Measurements from ENCODE around the gene RASA4. TPM values are rescaled to one million over a fixed set of nuclear protein-coding genes. Genes with fewer than 3 reads are reported as not detected.
"Not testable (repeated sequence)": the region's sequence is repeated elsewhere in the genome, so short reads cannot be mapped to it uniquely, and the experiment has no call there.

RASA4 gene
- polyA plus RNA-seq, 1 donor, result 30.1 TPM

DNA sequence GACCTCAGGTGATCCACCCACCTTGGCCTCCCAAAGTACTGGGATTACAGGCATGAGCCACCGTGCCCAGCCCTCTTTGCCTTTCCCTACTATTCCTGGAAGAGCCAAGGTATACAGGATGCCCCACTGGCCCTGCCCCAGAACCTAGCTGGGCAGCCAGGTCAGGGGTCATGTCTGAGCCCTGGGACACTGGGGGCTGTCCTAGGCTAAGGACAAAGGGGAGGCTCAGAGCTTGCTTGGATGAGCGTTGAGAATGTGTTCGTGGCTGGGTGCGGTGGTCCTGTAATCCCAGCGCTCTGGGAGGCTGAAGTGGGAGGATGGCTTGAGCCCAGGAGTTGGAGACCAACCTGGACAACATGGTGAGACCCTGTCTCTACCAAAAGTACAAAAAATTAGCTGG lies 38.1 kb downstream of the RASA4 start:
- not testable (repeated sequence) for H3K27ac ChIP-seq (ENCODE audit: low read length); H3K36me3 ChIP-seq (ENCODE audit: control insufficient read depth, insufficient read depth, low read length); H3K9me3 ChIP-seq (ENCODE audit: control insufficient read depth, low read depth, low read length); H3K4me3 ChIP-seq (ENCODE audit: low read length); H3K27me3 ChIP-seq (ENCODE audit: control insufficient read depth, insufficient read depth, low read length); H3K4me1 ChIP-seq (ENCODE audit: control insufficient read depth, insufficient read depth, low read length); DNase-seq
- WGBS (ENCODE audit: insufficient coverage, low lambda C conversion rate), result no CpG with 5 or more reads among the region's 5 CpGs

GRCh38 chr7:102577315-102578240 lies 39.0 kb downstream of the RASA4 start:
- H3K4me3 ChIP-seq (ENCODE audit: low read length); DNase-seq; H3K27me3 ChIP-seq (ENCODE audit: control insufficient read depth, insufficient read depth, low read length); H3K4me1 ChIP-seq (ENCODE audit: control insufficient read depth, insufficient read depth, low read length); H3K27ac ChIP-seq (ENCODE audit: low read length); H3K36me3 ChIP-seq (ENCODE audit: control insufficient read depth, insufficient read depth, low read length); H3K9me3 ChIP-seq (ENCODE audit: control insufficient read depth, low read depth, low read length): not testable (repeated sequence)
- no CpG with 5 or more reads among the region's 7 CpGs for WGBS (ENCODE audit: insufficient coverage, low lambda C conversion rate)

DNA sequence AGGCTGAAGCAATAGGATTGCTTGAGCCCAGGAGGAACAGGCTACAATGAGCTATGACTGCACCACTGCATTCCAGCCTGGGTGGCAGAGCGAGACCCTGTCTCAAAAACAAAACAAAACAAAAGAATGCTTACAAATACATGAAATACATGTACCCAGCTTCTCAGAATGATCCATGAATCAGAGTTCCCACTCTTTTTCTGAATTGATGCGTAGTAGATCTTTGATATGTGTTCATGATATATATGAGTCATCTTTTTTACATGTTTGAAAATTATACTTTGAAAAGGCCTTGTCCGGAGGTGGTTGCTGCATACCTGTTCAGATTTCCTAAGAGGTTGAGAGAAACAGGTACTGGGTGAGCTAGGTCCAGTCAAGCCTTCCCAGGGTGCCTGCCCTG lies 40.2 kb downstream of the RASA4 start:
- H3K4me3 ChIP-seq (ENCODE audit: low read length); H3K27ac ChIP-seq (ENCODE audit: low read length); H3K27me3 ChIP-seq (ENCODE audit: control insufficient read depth, insufficient read depth, low read length); H3K9me3 ChIP-seq (ENCODE audit: control insufficient read depth, low read depth, low read length); DNase-seq; H3K36me3 ChIP-seq (ENCODE audit: control insufficient read depth, insufficient read depth, low read length); H3K4me1 ChIP-seq (ENCODE audit: control insufficient read depth, insufficient read depth, low read length): not testable (repeated sequence)
- WGBS (ENCODE audit: insufficient coverage, low lambda C conversion rate), result no CpG with 5 or more reads among the region's 3 CpGs

GRCh38 chr7:102574607-102575006 lies 41.9 kb downstream of the RASA4 start:
- not testable (repeated sequence) for H3K36me3 ChIP-seq (ENCODE audit: control insufficient read depth, insufficient read depth, low read length); H3K4me1 ChIP-seq (ENCODE audit: control insufficient read depth, insufficient read depth, low read length); DNase-seq; H3K27me3 ChIP-seq (ENCODE audit: control insufficient read depth, insufficient read depth, low read length); H3K27ac ChIP-seq (ENCODE audit: low read length); H3K9me3 ChIP-seq (ENCODE audit: control insufficient read depth, low read depth, low read length); H3K4me3 ChIP-seq (ENCODE audit: low read length)
- no CpG with 5 or more reads among the region's 6 CpGs for WGBS (ENCODE audit: insufficient coverage, low lambda C conversion rate)

DNA sequence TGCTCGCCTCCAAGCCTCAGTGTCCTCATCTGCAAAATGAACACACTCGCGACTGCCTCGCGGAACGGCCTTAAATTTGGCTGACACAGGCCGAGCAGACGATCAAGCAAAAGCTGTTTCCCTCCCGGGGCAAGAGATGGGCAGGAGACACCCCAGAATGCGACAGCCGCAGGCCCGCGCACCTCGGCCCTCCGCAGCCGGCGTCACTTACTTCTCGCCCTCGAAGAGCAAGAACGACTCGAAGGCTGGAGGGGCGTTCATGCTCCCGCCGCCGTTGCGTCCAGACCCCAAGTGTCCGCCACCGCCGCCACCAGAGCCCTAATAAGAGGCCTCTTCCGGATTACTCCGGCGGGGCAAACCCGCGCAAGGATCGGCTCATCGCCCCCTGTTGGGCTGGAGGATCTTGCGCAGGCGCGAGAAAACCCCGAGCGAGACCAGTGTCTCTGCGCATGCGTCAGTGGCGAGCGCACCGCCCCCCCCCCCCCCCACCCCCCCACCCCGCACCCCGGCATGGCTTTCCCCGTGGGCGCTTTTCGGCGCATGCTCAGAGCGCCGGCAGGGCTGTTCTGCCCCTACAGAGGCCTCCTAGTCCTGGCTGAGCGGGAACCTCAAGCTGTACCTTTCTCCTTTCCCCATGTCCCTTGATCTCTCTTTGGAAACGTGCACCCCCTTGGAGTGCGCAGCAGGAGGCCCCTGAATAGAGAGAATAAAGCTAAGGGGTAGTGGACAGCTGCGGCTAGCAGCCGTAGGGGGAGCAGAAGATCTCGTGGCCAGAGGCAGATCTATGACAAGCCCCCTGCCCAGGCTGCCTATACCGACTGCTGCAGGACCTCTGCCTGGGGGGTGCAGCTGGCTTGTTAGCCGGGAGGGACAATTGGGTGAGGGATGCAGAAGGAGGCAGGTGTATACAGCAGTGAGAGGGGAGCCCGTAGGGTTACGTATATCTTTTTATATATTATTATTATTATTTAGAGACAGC lies 44.0 kb downstream of the RASA4 start, which contains the start of gene POLR2J3:
POLR2J3 (minus strand) TSS at position 323 of the 979 bp plus-strand sequence; CDS start at position 261, 62 bp downstream.
- not testable (repeated sequence) for H3K36me3 ChIP-seq (ENCODE audit: control insufficient read depth, insufficient read depth, low read length); H3K9me3 ChIP-seq (ENCODE audit: control insufficient read depth, low read depth, low read length); H3K27ac ChIP-seq (ENCODE audit: low read length); H3K4me1 ChIP-seq (ENCODE audit: control insufficient read depth, insufficient read depth, low read length); H3K27me3 ChIP-seq (ENCODE audit: control insufficient read depth, insufficient read depth, low read length)
- peak; percentile 69 to 93 for DNase-seq
- no CpG with 5 or more reads among the region's 64 CpGs for whole genome bisulfite sequencing (ENCODE audit: insufficient coverage, low lambda C conversion rate)
- H3K4me3 ChIP-seq (ENCODE audit: low read length), result peak within 1 kb of the TSS; percentile 58

- H3K27ac ChIP-seq (ENCODE audit: low read length); H3K4me3 ChIP-seq (ENCODE audit: low read length); H3K36me3 ChIP-seq (ENCODE audit: control insufficient read depth, insufficient read depth, low read length); H3K4me1 ChIP-seq (ENCODE audit: control insufficient read depth, insufficient read depth, low read length); DNase-seq; H3K9me3 ChIP-seq (ENCODE audit: control insufficient read depth, low read depth, low read length); H3K27me3 ChIP-seq (ENCODE audit: control insufficient read depth, insufficient read depth, low read length): not testable (repeated sequence)
- no CpG with 5 or more reads among the region's 11 CpGs for WGBS (ENCODE audit: insufficient coverage, low lambda C conversion rate)
Measured at GRCh38 chr7:102568620-102569019, 47.9 kb downstream of the RASA4 start.

DNA sequence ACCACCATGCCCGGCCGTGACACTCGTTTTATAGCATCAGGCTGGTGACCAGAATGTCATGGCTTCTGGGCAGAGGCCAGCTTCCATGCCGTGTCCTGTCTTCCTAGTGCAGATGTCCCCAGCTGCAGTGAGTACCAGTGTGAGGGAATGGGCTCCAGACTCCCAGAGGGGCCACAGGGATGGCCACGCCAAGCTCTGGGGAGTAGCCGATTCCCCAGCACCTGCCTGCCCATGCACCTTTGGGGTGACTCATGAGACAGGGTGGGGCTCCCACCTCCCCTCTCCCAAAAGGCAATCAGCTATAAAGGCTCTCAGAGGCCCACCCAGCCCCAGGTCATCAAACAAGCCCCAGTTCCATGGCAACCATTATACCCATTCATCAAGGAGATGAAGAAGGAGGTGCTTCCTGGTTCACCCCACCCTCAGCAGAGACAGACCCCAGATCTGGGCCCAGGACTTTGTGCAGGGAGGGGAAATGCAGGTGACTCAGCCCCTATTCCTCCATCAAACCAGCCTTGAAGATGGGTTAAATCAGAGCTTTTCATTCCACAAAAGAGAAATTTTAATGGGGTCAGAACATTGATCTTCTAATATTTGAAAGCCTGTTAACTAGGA lies 65.6 kb downstream of the RASA4 start, which contains the start of gene SPDYE2:
SPDYE2 (plus strand) TSS at position 419 of the 615 bp plus-strand sequence. CDS start 2,030 bp downstream, outside the sequence.
- DNase-seq; H3K4me1 ChIP-seq (ENCODE audit: control insufficient read depth, insufficient read depth, low read length); H3K36me3 ChIP-seq (ENCODE audit: control insufficient read depth, insufficient read depth, low read length); H3K27me3 ChIP-seq (ENCODE audit: control insufficient read depth, insufficient read depth, low read length); H3K4me3 ChIP-seq (ENCODE audit: low read length); H3K9me3 ChIP-seq (ENCODE audit: control insufficient read depth, low read depth, low read length); H3K27ac ChIP-seq (ENCODE audit: low read length): not testable (repeated sequence)
- no CpG with 5 or more reads among the region's 6 CpGs for WGBS (ENCODE audit: insufficient coverage, low lambda C conversion rate)

DNA sequence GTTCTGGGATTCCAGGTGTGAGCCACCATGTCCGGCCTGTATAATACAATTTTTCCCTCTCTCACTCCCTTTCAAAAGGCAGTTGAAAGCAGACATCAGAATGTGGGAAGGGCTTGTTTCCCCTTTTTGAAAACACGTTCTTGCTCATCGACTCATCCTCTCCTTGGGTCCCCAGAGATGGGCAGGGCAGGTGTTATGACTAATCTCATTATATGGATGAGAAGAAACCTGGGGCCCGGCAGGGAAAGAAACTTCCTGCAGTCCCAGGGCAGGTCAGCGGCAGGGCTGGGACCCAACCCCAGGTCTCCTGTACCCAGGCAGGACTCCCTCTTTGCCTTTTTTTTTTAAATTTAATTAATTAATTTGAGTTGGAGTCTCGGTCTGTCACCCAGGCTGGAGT lies 70.2 kb downstream of the RASA4 start:
- H3K36me3 ChIP-seq (ENCODE audit: control insufficient read depth, insufficient read depth, low read length); H3K4me3 ChIP-seq (ENCODE audit: low read length); H3K27ac ChIP-seq (ENCODE audit: low read length); H3K27me3 ChIP-seq (ENCODE audit: control insufficient read depth, insufficient read depth, low read length); H3K9me3 ChIP-seq (ENCODE audit: control insufficient read depth, low read depth, low read length); DNase-seq; H3K4me1 ChIP-seq (ENCODE audit: control insufficient read depth, insufficient read depth, low read length): not testable (repeated sequence)
- no CpG with 5 or more reads among the region's 6 CpGs for WGBS (ENCODE audit: insufficient coverage, low lambda C conversion rate)

- not testable (repeated sequence) for DNase-seq; H3K4me3 ChIP-seq (ENCODE audit: low read length); H3K27me3 ChIP-seq (ENCODE audit: control insufficient read depth, insufficient read depth, low read length); H3K4me1 ChIP-seq (ENCODE audit: control insufficient read depth, insufficient read depth, low read length); H3K36me3 ChIP-seq (ENCODE audit: control insufficient read depth, insufficient read depth, low read length); H3K27ac ChIP-seq (ENCODE audit: low read length); H3K9me3 ChIP-seq (ENCODE audit: control insufficient read depth, low read depth, low read length)
- WGBS (ENCODE audit: insufficient coverage, low lambda C conversion rate), result no CpG with 5 or more reads among the region's 12 CpGs
Measured at GRCh38 chr7:102545288-102545687, 71.3 kb downstream of the RASA4 start.

DNA sequence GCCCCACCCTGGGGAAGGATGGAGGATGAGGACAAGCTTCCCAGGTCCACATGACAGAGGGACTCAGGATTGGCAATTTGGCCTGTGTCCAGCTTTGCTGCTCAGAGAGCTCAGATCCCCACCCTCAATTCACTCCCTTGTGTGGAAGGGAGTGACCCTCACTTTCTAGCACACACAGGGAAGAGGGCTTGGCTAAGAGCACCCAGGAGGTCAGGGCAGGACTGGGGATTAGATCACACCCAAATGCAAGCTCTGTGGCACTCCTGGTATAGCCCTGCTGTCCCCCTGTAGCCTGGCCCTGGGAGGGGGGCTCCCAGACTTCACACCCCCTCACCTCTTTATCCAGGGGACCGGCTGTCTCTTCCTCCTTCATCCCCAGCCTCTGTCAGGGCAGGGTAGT lies 72.2 kb downstream of the RASA4 start:
- not testable (repeated sequence) for DNase-seq; H3K27ac ChIP-seq (ENCODE audit: low read length); H3K27me3 ChIP-seq (ENCODE audit: control insufficient read depth, insufficient read depth, low read length); H3K4me1 ChIP-seq (ENCODE audit: control insufficient read depth, insufficient read depth, low read length); H3K36me3 ChIP-seq (ENCODE audit: control insufficient read depth, insufficient read depth, low read length); H3K4me3 ChIP-seq (ENCODE audit: low read length); H3K9me3 ChIP-seq (ENCODE audit: control insufficient read depth, low read depth, low read length)
- WGBS (ENCODE audit: insufficient coverage, low lambda C conversion rate), result no CpG with 5 or more reads among the region's 1 CpG

All from large intestine (tissue), 3 donors.